Measurements from ENCODE around the gene BIN2.

BIN2 gene

GRCh38 chr12:51361161-51362016, 37.4 kb upstream of the BIN2 start:
- no peak overlapping the region for H3K27ac ChIP-seq (ENCODE audit: low read depth, low read length)
- no peaks in the 10 kb centered on the region for H3K9me3 ChIP-seq (ENCODE audit: low read length)
- no peaks in the 10 kb centered on the region for H3K36me3 ChIP-seq (ENCODE audit: insufficient read depth, low read length)
- H3K27me3 ChIP-seq (ENCODE audit: control insufficient read depth in 1 of 2, insufficient read depth in 2 of 2, low read length in 2 of 2): no peaks in the 10 kb centered on the region
- no peak overlapping the region for H3K4me3 ChIP-seq (ENCODE audit: low read depth in 1 of 2, low read length in 2 of 2)
- no peak overlapping the region for H3K9ac ChIP-seq (ENCODE audit: low read length)
- no peaks in the 10 kb centered on the region for H3K4me1 ChIP-seq (ENCODE audit: insufficient read depth, low read length)

GRCh38 chr12:51360315-51360714, 36.3 kb upstream of the BIN2 start:
- Histone ChIP-seq H3K27ac (ENCODE audit: low read depth, low read length) (no peak overlapping the region), H3K36me3 (ENCODE audit: insufficient read depth, low read length) (no peaks in the 10 kb centered on the region), H3K4me3 (ENCODE audit: low read depth in 1 of 2, low read length in 2 of 2) (no peak overlapping the region), H3K27me3 (ENCODE audit: control insufficient read depth in 1 of 2, insufficient read depth in 2 of 2, low read length in 2 of 2) (no peaks in the 10 kb centered on the region), H3K9ac (ENCODE audit: low read length) (no peak overlapping the region), H3K4me1 (ENCODE audit: insufficient read depth, low read length) (no peaks in the 10 kb centered on the region), H3K9me3 (ENCODE audit: low read length) (no peaks in the 10 kb centered on the region)

GRCh38 chr12:51359851-51360250, 35.9 kb upstream of the BIN2 start:
- no peak overlapping the region for H3K27ac ChIP-seq (ENCODE audit: low read depth, low read length)
- H3K4me3 ChIP-seq (ENCODE audit: low read depth in 1 of 2, low read length in 2 of 2): no peak overlapping the region
- H3K9me3 ChIP-seq (ENCODE audit: low read length): no peaks in the 10 kb centered on the region
- H3K36me3 ChIP-seq (ENCODE audit: insufficient read depth, low read length): no peaks in the 10 kb centered on the region
- no peaks in the 10 kb centered on the region for H3K27me3 ChIP-seq (ENCODE audit: control insufficient read depth in 1 of 2, insufficient read depth in 2 of 2, low read length in 2 of 2)
- no peaks in the 10 kb centered on the region for H3K4me1 ChIP-seq (ENCODE audit: insufficient read depth, low read length)
- no peak overlapping the region for H3K9ac ChIP-seq (ENCODE audit: low read length)

GRCh38 chr12:51358496-51358895, 34.5 kb upstream of the BIN2 start:
- Histone ChIP-seq H3K27me3 (ENCODE audit: control insufficient read depth in 1 of 2, insufficient read depth in 2 of 2, low read length in 2 of 2) (no peaks in the 10 kb centered on the region), H3K36me3 (ENCODE audit: insufficient read depth, low read length) (no peaks in the 10 kb centered on the region), H3K27ac (ENCODE audit: low read depth, low read length) (no peak overlapping the region)

GRCh38 chr12:51357374-51358047, 33.5 kb upstream of the BIN2 start:
- Histone ChIP-seq H3K4me3 (ENCODE audit: low read depth in 1 of 2, low read length in 2 of 2) (no peak overlapping the region), H3K27me3 (ENCODE audit: control insufficient read depth in 1 of 2, insufficient read depth in 2 of 2, low read length in 2 of 2) (no peaks in the 10 kb centered on the region), H3K36me3 (ENCODE audit: insufficient read depth, low read length) (no peaks in the 10 kb centered on the region), H3K4me1 (ENCODE audit: insufficient read depth, low read length) (no peaks in the 10 kb centered on the region), H3K27ac (ENCODE audit: low read depth, low read length) (no peak overlapping the region), H3K9ac (ENCODE audit: low read length) (no peak overlapping the region), H3K9me3 (ENCODE audit: low read length) (no peaks in the 10 kb centered on the region)

More at GRCh38 chr12:51358496-51358895, 34.5 kb upstream of the BIN2 start:
- Histone ChIP-seq H3K9me3 (ENCODE audit: low read length) (no peaks in the 10 kb centered on the region), H3K9ac (ENCODE audit: low read length) (no peak overlapping the region), H3K4me3 (ENCODE audit: low read depth in 1 of 2, low read length in 2 of 2) (no peak overlapping the region), H3K4me1 (ENCODE audit: insufficient read depth, low read length) (no peaks in the 10 kb centered on the region)

GRCh38 chr12:51351913-51352532, 28.0 kb upstream of the BIN2 start:
- Histone ChIP-seq H3K27me3 (ENCODE audit: control insufficient read depth in 1 of 2, insufficient read depth in 2 of 2, low read length in 2 of 2) (no peaks in the 10 kb centered on the region), H3K9ac (ENCODE audit: low read length) (no peak overlapping the region), H3K27ac (ENCODE audit: low read depth, low read length) (no peak overlapping the region), H3K36me3 (ENCODE audit: insufficient read depth, low read length) (no peaks in the 10 kb centered on the region), H3K4me3 (ENCODE audit: low read depth in 1 of 2, low read length in 2 of 2) (no peak overlapping the region), H3K4me1 (ENCODE audit: insufficient read depth, low read length) (no peaks in the 10 kb centered on the region), H3K9me3 (ENCODE audit: low read length) (no peaks in the 10 kb centered on the region)

GRCh38 chr12:51349026-51349425, 25.1 kb upstream of the BIN2 start:
- no peak overlapping the region for H3K4me3 ChIP-seq (ENCODE audit: low read depth in 1 of 2, low read length in 2 of 2)
- H3K36me3 ChIP-seq (ENCODE audit: insufficient read depth, low read length): no peaks in the 10 kb centered on the region
- no peak overlapping the region for H3K27ac ChIP-seq (ENCODE audit: low read depth, low read length)
- no peaks in the 10 kb centered on the region for H3K4me1 ChIP-seq (ENCODE audit: insufficient read depth, low read length)
- H3K27me3 ChIP-seq (ENCODE audit: control insufficient read depth in 1 of 2, insufficient read depth in 2 of 2, low read length in 2 of 2): no peaks in the 10 kb centered on the region
- H3K9ac ChIP-seq (ENCODE audit: low read length): no peak overlapping the region
- H3K9me3 ChIP-seq (ENCODE audit: low read length): no peaks in the 10 kb centered on the region

GRCh38 chr12:51348116-51348515, 24.1 kb upstream of the BIN2 start:
- Histone ChIP-seq H3K9me3 (ENCODE audit: low read length) (no peaks in the 10 kb centered on the region), H3K4me1 (ENCODE audit: insufficient read depth, low read length) (no peaks in the 10 kb centered on the region), H3K4me3 (ENCODE audit: low read depth in 1 of 2, low read length in 2 of 2) (no peak overlapping the region), H3K27ac (ENCODE audit: low read depth, low read length) (no peak overlapping the region), H3K27me3 (ENCODE audit: control insufficient read depth in 1 of 2, insufficient read depth in 2 of 2, low read length in 2 of 2) (no peaks in the 10 kb centered on the region), H3K9ac (ENCODE audit: low read length) (no peak overlapping the region), H3K36me3 (ENCODE audit: insufficient read depth, low read length) (no peaks in the 10 kb centered on the region)

- Histone ChIP-seq H3K4me1 (ENCODE audit: insufficient read depth, low read length) (peaks cover 1% of the 10 kb centered on the region), H3K27me3 (ENCODE audit: control insufficient read depth in 1 of 2, insufficient read depth in 2 of 2, low read length in 2 of 2) (no peaks in the 10 kb centered on the region), H3K36me3 (ENCODE audit: insufficient read depth, low read length) (no peaks in the 10 kb centered on the region), H3K4me3 (ENCODE audit: low read depth in 1 of 2, low read length in 2 of 2) (no peak within 1 kb of the TSS), H3K9ac (ENCODE audit: low read length) (no peak within 1 kb of the TSS), H3K9me3 (ENCODE audit: low read length) (no peaks in the 10 kb centered on the region), H3K27ac (ENCODE audit: low read depth, low read length) (no peak within 1 kb of the TSS)
Observed at GRCh38 chr12:51346581-51346980, 22.6 kb upstream of the BIN2 start, which contains the start of gene CELA1. Gene CELA1, minus strand, starts transcription at chr12:51346679. Its CDS starts 41 bp downstream, at chr12:51346638.

- H3K9me3 ChIP-seq (ENCODE audit: low read length): no peaks in the 10 kb centered on the region
Observed at GRCh38 chr12:51345681-51346080, 21.7 kb upstream of the BIN2 start.

GRCh38 chr12:51343201-51343600, 19.2 kb upstream of the BIN2 start:
- Histone ChIP-seq H3K27me3 (ENCODE audit: control insufficient read depth in 1 of 2, insufficient read depth in 2 of 2, low read length in 2 of 2) (no peaks in the 10 kb centered on the region), H3K4me3 (ENCODE audit: low read depth in 1 of 2, low read length in 2 of 2) (no peak overlapping the region), H3K36me3 (ENCODE audit: insufficient read depth, low read length) (no peaks in the 10 kb centered on the region), H3K27ac (ENCODE audit: low read depth, low read length) (no peak overlapping the region), H3K9ac (ENCODE audit: low read length) (no peak overlapping the region), H3K4me1 (ENCODE audit: insufficient read depth, low read length) (peaks cover 8% of the 10 kb centered on the region), H3K9me3 (ENCODE audit: low read length) (no peaks in the 10 kb centered on the region)

More at GRCh38 chr12:51345681-51346080, 21.7 kb upstream of the BIN2 start:
- H3K36me3 ChIP-seq (ENCODE audit: insufficient read depth, low read length): no peaks in the 10 kb centered on the region
- H3K4me1 ChIP-seq (ENCODE audit: insufficient read depth, low read length): peaks cover 8% of the 10 kb centered on the region
- no peak overlapping the region for H3K9ac ChIP-seq (ENCODE audit: low read length)
- no peak overlapping the region for H3K27ac ChIP-seq (ENCODE audit: low read depth, low read length)
- H3K27me3 ChIP-seq (ENCODE audit: control insufficient read depth in 1 of 2, insufficient read depth in 2 of 2, low read length in 2 of 2): no peaks in the 10 kb centered on the region
- no peak overlapping the region for H3K4me3 ChIP-seq (ENCODE audit: low read depth in 1 of 2, low read length in 2 of 2)
